ENCODE measurements around the gene B3GALT2. TPM values are rescaled to one million over a fixed set of nuclear protein-coding genes. Genes with fewer than 3 reads are reported as not detected.

Gene B3GALT2
- total and polyA plus RNA-seq, 2 donors (not counting 3 experiments of a cell fraction or from before 2014, with no cell fraction given) = not detected

GRCh38 chr1:193212637-193213036, 26.2 kb upstream of the B3GALT2 start:
- ChIA-PET CTCF (no interaction called here), POLR2A (no interaction called here)
- no peak overlapping the region for H2AFZ ChIP-seq (ENCODE audit: low read depth, low read length)
- no peaks in the 10 kb centered on the region for H3K9me1 ChIP-seq (replicated peaks; ENCODE audit: control insufficient read depth, extremely low read depth, insufficient read depth, low read length)
- no TSS peak for BruUV-seq (replicated peaks)
- H3K27me3 ChIP-seq (ENCODE audit: control insufficient read depth in 2 of 2, insufficient read depth in 2 of 2, low read length in 2 of 2) = no peaks in the 10 kb centered on the region
- dilution Hi-C loops (cut with MboI; ENCODE audit: extremely low pct_ligation_motif_present, low sequenced_read_pairs) (no loop called here), intact Hi-C loops (cut with micrococcal nuclease) (no loop called here)
- H3K4me2 ChIP-seq (ENCODE audit: insufficient read depth, low read length) = no peak overlapping the region
- DNase-seq (ENCODE audit: low read depth, low spot score) (no peak), FAIRE-seq (no peak)
- peaks cover 5% of the 10 kb centered on the region in 2 experiments for H3K36me3 ChIP-seq (ENCODE audit: control insufficient read depth in 2 of 2, extremely low read depth in 1 of 2, insufficient read depth in 2 of 2, low read length in 2 of 2)
- H3K9ac ChIP-seq (replicated peaks; ENCODE audit: extremely low read depth, insufficient read depth, low read length) = no peak overlapping the region
- H3K4me1 ChIP-seq (ENCODE audit: control insufficient read depth, extremely low read depth, insufficient read depth, low read length) = peaks cover 11% of the 10 kb centered on the region
- H3K4me3 ChIP-seq (replicated peaks in 1 of 3; ENCODE audit: insufficient read depth in 1 of 3, low read depth in 1 of 3, low read length in 3 of 3) = no peak overlapping the region
- H3K9me3 ChIP-seq (replicated peaks; ENCODE audit: control insufficient read depth, insufficient read depth, low read length) = no peaks in the 10 kb centered on the region
- no peak for TF ChIP-seq EZH2 (IDR thresholded peaks at IDR 0.05; ENCODE audit: borderline replicate concordance, low read depth, low read length, severe bottlenecking)
- no peak for TF ChIP-seq CTCF (IDR thresholded peaks at IDR 0.05; ENCODE audit: extremely low read depth in 1 of 2, insufficient read depth in 1 of 2, low read depth in 1 of 2, low read length in 2 of 2)
- no peak for TF ChIP-seq MYC (IDR thresholded peaks at IDR 0.05; ENCODE audit: low read depth, low read length)
- TF ChIP-seq GATA2 (IDR thresholded peaks at IDR 0.05; ENCODE audit: insufficient read depth, insufficient read length, low read depth, low read length) = no peak
- no peak for TF ChIP-seq JUN (IDR thresholded peaks at IDR 0.05; ENCODE audit: borderline replicate concordance, insufficient read depth, insufficient read length, low read depth)
- TF ChIP-seq POLR2AphosphoS5 (IDR thresholded peaks at IDR 0.05; ENCODE audit: insufficient read depth, low read depth, low read length) = no peak
- TF ChIP-seq MAX (IDR thresholded peaks at IDR 0.05; ENCODE audit: insufficient read depth, insufficient read length) = no peak
- no peak for TF ChIP-seq POLR2A (IDR thresholded peaks at IDR 0.05; ENCODE audit: low read depth, low read length)
- no peak for TF ChIP-seq FOS (IDR thresholded peaks at IDR 0.05; ENCODE audit: borderline replicate concordance, insufficient read depth, low read length)
- H3K27ac ChIP-seq (ENCODE audit: insufficient read depth, low read depth, low read length) = no peak overlapping the region
- H3K79me2 ChIP-seq (ENCODE audit: control insufficient read depth, insufficient read depth, low read length) = no peaks in the 10 kb centered on the region
- no peaks in the 10 kb centered on the region for H4K20me1 ChIP-seq (replicated peaks; ENCODE audit: control insufficient read depth, extremely low read depth, insufficient read depth, low read length)

All from endothelial cell of umbilical vein (primary cell).